ENCODE results near the gene NARF.
"Not testable (repeated sequence)": the region's sequence is repeated elsewhere in the genome, so short reads cannot be mapped to it uniquely, and the experiment has no call there.

Gene NARF

DNA sequence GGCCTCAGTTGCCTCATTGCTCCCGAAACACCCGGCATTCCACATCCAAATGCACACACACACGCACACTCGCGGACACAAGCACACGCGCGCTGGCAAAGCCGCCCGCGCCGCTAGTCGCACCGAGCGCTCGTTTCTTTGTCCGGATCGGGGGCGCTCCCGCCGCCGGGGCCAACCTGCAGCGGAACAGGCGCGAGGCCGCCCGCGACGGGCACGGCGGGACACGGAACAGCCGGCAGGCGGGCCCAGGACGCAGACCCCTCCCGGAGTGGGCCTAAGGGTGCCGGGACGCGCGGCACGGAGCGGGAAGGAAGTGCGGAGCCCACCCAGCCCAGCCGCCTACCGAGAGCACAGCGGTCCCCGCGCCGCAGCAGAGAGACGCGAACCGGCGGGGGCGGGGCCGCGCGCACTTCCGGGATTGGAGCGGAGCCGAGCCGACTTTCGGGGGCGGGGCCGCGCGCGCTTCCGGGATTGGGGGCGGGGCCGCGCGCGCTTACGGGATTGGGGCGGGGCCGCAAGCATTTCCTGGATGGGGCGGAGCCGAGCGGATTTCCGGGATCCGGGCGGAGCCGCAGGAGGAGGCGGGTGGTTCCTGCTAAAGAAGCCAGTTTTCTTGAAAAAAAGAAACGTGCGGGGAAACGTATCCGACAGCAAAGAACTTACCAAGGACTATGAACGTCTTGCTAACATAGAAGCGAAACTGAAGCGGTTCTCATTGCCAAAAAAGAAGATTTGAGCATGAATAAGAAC lies 8.0 kb upstream of the NARF start, which contains the start of gene CYBC1:
CYBC1 (minus strand) TSS at position 396 of the 750 bp plus-strand sequence. CDS start 1,498 bp downstream, outside the sequence.
- Histone ChIP-seq H3K27ac (ENCODE audit: low read length) (no peak within 1 kb of the TSS), H3K9ac (ENCODE audit: low read depth, low read length) (peak within 1 kb of the TSS; percentile 83), H3K4me1 (ENCODE audit: insufficient read depth, low read length) (peaks cover 5% of the 10 kb centered on the region; the same call in 1 of the 2 replicates), H3K36me3 (ENCODE audit: insufficient read depth, low read depth, low read length) (peaks cover 9% of the 10 kb centered on the region; the same call in 1 of the 2 replicates), H3K27me3 (ENCODE audit: insufficient read depth, low read length) (no peaks in the 10 kb centered on the region), H3K9me3 (ENCODE audit: insufficient read depth, low read depth, low read length) (no peaks in the 10 kb centered on the region), H3K4me3 (ENCODE audit: low read length) (peak within 1 kb of the TSS; percentile 82)

DNA sequence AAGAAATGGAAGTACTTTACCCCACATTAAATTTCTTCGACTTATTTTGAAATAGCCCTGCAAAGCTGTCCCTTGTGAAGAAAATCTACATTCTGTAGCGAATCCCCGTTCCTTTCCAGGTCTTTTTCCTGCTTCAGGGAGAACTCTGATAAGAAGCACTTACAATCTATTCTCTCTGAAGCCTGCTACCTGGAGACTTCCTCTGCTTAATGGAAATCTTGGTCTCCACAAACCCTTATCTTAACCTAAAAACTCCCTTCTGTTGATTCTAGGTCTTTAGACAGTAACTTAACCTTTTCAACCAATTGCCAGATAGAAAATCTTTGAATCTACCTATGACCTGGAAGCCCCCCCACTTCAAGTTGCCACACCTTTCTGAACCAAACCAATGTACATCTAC lies 6.4 kb upstream of the NARF start:
- H3K9ac ChIP-seq (ENCODE audit: low read depth, low read length) = no peak overlapping the region
- 0 out of 2 replicates have a peak, but pooled peaks cover 6% of the 10 kb centered on the region for H3K36me3 ChIP-seq (ENCODE audit: insufficient read depth, low read depth, low read length)
- no peaks in the 10 kb centered on the region for H3K9me3 ChIP-seq (ENCODE audit: insufficient read depth, low read depth, low read length)
- peaks cover 5% of the 10 kb centered on the region; the same call in 1 of the 2 replicates for H3K4me1 ChIP-seq (ENCODE audit: insufficient read depth, low read length)
- H3K27ac ChIP-seq (ENCODE audit: low read length) = no peak overlapping the region
- H3K27me3 ChIP-seq (ENCODE audit: insufficient read depth, low read length) = no peaks in the 10 kb centered on the region
- no peak overlapping the region for H3K4me3 ChIP-seq (ENCODE audit: low read length)

DNA sequence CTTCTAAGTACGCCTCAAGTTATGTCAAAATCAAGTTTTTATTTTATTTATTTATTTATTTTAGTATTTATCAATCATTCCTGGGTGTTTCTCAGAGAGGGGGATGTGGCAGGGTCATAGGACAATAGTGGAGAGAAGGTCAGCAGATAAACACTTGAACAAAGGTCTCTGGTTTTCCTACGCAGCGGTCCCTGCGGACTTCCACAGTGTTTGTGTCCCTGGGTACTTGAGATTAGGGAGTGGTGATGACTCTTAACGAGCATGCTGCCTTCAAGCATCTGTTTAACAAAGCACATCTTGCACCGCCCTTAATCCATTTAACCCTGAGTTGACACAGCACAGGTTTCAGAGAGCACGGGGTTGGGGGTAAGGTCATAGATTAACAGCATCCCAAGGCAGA lies 5.4 kb upstream of the NARF start:
- not testable (repeated sequence) for H3K4me3 ChIP-seq (ENCODE audit: low read length); H3K9ac ChIP-seq (ENCODE audit: low read depth, low read length); H3K9me3 ChIP-seq (ENCODE audit: insufficient read depth, low read depth, low read length); H3K27ac ChIP-seq (ENCODE audit: low read length); H3K27me3 ChIP-seq (ENCODE audit: insufficient read depth, low read length); H3K36me3 ChIP-seq (ENCODE audit: insufficient read depth, low read depth, low read length)
- H3K4me1 ChIP-seq (ENCODE audit: insufficient read depth, low read length) = peaks cover 10% of the 10 kb centered on the region; the same call in 1 of the 2 replicates

DNA sequence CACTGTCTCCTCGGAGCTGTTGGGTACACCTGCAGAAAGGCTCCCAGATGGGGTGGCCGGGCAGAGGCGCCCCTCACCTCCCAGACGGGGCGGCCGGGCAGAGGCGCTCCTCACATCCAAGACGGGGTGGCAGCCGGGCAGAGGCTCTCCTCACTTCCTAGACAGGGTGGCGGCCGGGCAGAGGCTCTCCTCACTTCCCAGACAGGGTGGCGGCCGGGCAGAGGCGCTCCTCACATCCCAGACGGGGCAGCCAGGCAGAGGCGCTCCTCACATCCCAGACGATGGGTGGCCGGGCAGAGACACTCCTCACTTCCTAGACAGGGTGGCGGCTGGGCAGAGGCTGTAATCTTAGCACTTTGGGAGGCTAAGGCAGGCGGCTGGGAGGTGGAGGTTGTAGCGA lies 4.8 kb upstream of the NARF start:
- H3K4me1 ChIP-seq (ENCODE audit: insufficient read depth, low read length) = peaks cover 10% of the 10 kb centered on the region; the same call in 1 of the 2 replicates
- not testable (repeated sequence) for H3K27ac ChIP-seq (ENCODE audit: low read length); H3K9me3 ChIP-seq (ENCODE audit: insufficient read depth, low read depth, low read length); H3K4me3 ChIP-seq (ENCODE audit: low read length); H3K36me3 ChIP-seq (ENCODE audit: insufficient read depth, low read depth, low read length); H3K9ac ChIP-seq (ENCODE audit: low read depth, low read length); H3K27me3 ChIP-seq (ENCODE audit: insufficient read depth, low read length)

DNA sequence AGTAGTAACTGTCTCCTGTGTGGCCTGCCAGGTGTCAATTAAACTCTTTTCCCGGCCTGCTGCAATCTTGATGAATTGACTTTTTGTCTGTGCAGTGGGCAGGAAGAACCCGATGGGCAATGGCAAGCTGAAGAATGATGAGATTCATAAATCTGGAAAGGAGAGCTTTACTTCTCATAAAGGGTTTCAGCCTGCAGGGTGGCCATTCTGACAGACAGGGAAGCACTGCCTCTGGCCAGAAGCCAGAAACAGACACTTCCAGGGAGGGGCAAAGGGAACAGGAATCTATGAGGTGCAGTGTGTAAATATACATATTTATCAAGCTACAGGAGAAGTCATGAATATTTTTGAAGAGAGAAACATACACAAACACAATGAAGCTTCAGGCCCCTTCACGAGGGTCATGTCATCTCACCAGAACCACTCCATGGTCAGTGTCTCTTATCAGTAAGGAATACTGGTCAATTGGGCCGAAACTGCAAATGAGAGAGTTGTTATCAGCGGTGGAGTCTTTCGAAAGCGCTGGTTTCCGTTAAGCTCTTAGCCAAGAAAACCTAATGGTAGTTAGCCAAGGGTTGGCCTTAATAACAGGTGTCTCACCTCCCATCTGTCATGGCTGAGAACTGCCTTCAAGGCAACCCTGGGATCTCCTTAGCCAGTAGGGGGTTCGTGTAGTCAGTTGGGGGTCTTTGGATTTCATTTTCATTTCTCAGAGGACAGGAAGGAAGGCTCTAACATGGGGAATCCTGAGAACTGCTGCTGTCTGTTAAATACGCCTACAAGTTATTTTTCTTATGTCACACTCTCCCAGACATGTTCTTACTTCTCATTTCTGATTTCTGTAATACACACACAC lies 1.2 kb upstream of the NARF start:
- Histone ChIP-seq H3K36me3 (ENCODE audit: insufficient read depth, low read depth, low read length) (peaks cover 12% of the 10 kb centered on the region), H3K4me1 (ENCODE audit: insufficient read depth, low read length) (peaks cover 5% of the 10 kb centered on the region; the same call in 1 of the 2 replicates), H3K9ac (ENCODE audit: low read depth, low read length) (peak overlapping the region; percentile 89; the same call in 1 of the 2 replicates), H3K9me3 (ENCODE audit: insufficient read depth, low read depth, low read length) (no peaks in the 10 kb centered on the region), H3K27me3 (ENCODE audit: insufficient read depth, low read length) (no peaks in the 10 kb centered on the region), H3K27ac (ENCODE audit: low read length) (no peak overlapping the region), H3K4me3 (ENCODE audit: low read length) (peak overlapping the region; percentile 88)

DNA sequence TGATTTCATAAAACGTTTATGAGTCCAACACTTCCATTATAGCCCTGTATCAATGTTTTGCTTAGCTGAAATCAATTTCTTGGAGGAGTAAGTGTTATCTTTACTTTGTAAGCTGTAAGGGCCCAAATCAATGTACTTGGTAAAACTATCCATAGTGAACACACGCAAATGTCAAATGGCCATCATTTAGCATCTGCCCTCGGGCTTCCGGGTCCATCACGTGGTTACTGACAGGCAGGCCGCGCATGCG lies 687 bp upstream of the NARF start:
- H3K4me1 ChIP-seq (ENCODE audit: insufficient read depth, low read length) = peaks cover 5% of the 10 kb centered on the region; the same call in 1 of the 2 replicates
- H3K9me3 ChIP-seq (ENCODE audit: insufficient read depth, low read depth, low read length) = no peaks in the 10 kb centered on the region
- H3K27ac ChIP-seq (ENCODE audit: low read length) = no peak overlapping the region
- H3K9ac ChIP-seq (ENCODE audit: low read depth, low read length) = peak overlapping the region; percentile 89
- H3K36me3 ChIP-seq (ENCODE audit: insufficient read depth, low read depth, low read length) = peaks cover 17% of the 10 kb centered on the region
- no peaks in the 10 kb centered on the region for H3K27me3 ChIP-seq (ENCODE audit: insufficient read depth, low read length)
- peak overlapping the region; percentile 88 for H3K4me3 ChIP-seq (ENCODE audit: low read length)

DNA sequence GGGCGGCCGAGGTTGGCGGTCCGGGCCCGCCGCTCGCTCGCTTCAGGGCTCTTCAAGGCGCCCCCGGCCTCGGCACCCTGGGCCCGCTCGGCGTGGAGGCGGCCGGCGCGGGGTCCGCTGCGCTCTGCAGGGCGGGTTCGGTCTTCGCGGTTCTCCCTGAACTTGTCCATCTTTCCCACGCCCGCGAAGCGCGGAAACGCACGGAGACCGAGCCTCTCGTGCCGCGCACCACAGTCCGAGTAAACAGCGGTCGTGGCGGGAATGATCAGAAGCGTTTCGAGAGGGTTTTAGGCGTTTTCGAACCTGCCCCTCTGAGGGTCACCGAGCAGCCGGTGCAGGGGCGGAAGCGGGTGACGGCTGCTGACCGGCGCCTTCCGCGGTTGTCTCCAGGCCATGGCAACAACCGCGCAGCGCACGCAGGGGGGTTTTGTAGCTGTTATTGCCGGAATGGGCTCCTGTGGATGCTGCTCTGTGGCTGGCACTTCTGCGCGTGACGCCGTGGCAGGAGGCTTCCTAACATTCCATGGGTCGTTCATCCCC lies 414 bp downstream of the NARF start:
- H3K9me3 ChIP-seq (ENCODE audit: insufficient read depth, low read depth, low read length) = no peaks in the 10 kb centered on the region
- H3K36me3 ChIP-seq (ENCODE audit: insufficient read depth, low read depth, low read length) = peaks cover 24% of the 10 kb centered on the region
- H3K4me3 ChIP-seq (ENCODE audit: low read length) = peak overlapping the region; percentile 88
- peaks cover 5% of the 10 kb centered on the region; the same call in 1 of the 2 replicates for H3K4me1 ChIP-seq (ENCODE audit: insufficient read depth, low read length)
- H3K9ac ChIP-seq (ENCODE audit: low read depth, low read length) = peak overlapping the region; percentile 78; the same call in 1 of the 2 replicates
- H3K27ac ChIP-seq (ENCODE audit: low read length) = no peak overlapping the region
- no peaks in the 10 kb centered on the region for H3K27me3 ChIP-seq (ENCODE audit: insufficient read depth, low read length)

DNA sequence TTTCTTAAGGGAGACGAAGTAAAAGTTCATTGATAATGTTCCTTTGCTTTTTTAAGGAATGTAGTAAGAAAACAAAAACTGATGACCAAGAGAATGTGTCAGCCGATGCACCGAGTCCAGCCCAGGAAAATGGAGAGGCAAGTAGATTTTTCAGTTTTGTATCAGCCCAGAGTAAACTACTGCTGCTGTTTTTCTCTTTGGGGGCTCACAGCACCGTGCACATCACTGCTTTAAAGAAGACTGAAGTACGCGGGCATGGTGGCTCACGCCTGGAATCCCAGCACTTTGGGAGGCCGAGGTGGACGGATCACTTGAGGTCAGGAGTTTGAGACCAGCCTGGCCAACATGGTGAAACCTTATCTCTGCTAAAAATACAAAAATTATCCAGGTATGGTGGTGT lies 1.4 kb downstream of the NARF start:
- H3K9ac ChIP-seq (ENCODE audit: low read depth, low read length); H3K9me3 ChIP-seq (ENCODE audit: insufficient read depth, low read depth, low read length); H3K27ac ChIP-seq (ENCODE audit: low read length); H3K27me3 ChIP-seq (ENCODE audit: insufficient read depth, low read length); H3K4me3 ChIP-seq (ENCODE audit: low read length); H3K4me1 ChIP-seq (ENCODE audit: insufficient read depth, low read length): not testable (repeated sequence)
- peaks cover 34% of the 10 kb centered on the region for H3K36me3 ChIP-seq (ENCODE audit: insufficient read depth, low read depth, low read length)

DNA sequence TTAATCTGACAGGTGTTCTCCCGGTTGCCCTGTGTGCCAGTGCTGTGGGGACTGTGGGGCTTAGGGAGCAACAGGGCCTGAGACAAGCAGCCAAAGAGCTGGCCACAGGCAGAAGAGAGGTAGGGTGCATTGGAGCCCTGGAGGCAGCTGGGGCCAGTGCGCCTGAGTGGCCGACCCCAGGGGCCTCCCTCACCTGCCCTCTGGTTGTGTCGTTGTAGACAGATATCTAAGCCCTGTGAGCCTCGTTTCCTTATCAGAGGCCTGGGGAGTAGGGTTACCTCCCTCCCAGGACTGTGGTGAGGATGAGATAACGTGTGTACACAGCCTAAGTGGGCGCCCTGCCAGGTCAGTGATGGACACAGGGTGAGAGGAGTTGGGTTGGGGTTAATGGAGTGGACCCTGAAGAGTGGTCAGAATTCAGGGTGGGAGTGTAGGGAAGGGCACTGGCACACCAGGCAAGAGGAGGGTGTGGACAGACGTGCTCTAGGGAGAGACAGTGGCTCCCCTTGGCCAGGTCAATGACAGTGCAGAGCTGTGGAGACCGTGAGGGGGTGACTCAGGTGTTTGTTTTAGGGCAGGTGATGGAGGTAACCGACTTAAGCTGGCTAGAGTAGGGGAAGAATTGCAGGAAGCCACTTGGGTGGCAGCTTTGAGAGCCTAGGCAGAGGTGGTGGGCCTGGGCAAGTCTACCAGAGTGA lies 3.4 kb downstream of the NARF start:
- Histone ChIP-seq H3K4me1 (ENCODE audit: insufficient read depth, low read length) (peaks cover 5% of the 10 kb centered on the region; the same call in 1 of the 2 replicates), H3K9me3 (ENCODE audit: insufficient read depth, low read depth, low read length) (no peaks in the 10 kb centered on the region), H3K9ac (ENCODE audit: low read depth, low read length) (no peak overlapping the region), H3K27me3 (ENCODE audit: insufficient read depth, low read length) (no peaks in the 10 kb centered on the region), H3K27ac (ENCODE audit: low read length) (no peak overlapping the region), H3K4me3 (ENCODE audit: low read length) (no peak overlapping the region), H3K36me3 (ENCODE audit: insufficient read depth, low read depth, low read length) (peaks cover 54% of the 10 kb centered on the region)

DNA sequence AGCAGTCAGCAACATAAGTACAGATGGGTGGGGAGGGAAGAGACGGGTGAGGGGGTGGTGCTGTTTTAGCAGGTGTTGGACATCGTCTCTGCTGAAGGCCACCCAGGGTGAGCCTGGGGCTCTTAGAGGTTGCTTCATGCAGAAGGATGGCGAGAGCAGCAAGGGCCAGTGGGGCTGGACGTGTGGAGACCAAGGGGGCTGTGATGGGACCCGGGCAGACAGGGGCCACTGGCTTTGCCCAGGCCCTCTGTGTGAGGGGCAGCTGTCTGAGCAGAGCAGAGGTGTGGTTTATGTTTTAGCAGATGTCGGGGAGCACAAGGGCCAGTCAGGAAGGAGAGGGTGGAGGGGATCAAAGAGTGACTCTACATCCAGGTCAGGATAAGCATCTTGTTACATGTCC lies 4.8 kb downstream of the NARF start:
- no peaks in the 10 kb centered on the region for H3K27me3 ChIP-seq (ENCODE audit: insufficient read depth, low read length)
- no peak overlapping the region for H3K4me3 ChIP-seq (ENCODE audit: low read length)
- H3K4me1 ChIP-seq (ENCODE audit: insufficient read depth, low read length) = no peaks in the 10 kb centered on the region
- no peak overlapping the region for H3K9ac ChIP-seq (ENCODE audit: low read depth, low read length)
- no peaks in the 10 kb centered on the region for H3K9me3 ChIP-seq (ENCODE audit: insufficient read depth, low read depth, low read length)
- no peak overlapping the region for H3K27ac ChIP-seq (ENCODE audit: low read length)
- H3K36me3 ChIP-seq (ENCODE audit: insufficient read depth, low read depth, low read length) = peaks cover 58% of the 10 kb centered on the region

DNA sequence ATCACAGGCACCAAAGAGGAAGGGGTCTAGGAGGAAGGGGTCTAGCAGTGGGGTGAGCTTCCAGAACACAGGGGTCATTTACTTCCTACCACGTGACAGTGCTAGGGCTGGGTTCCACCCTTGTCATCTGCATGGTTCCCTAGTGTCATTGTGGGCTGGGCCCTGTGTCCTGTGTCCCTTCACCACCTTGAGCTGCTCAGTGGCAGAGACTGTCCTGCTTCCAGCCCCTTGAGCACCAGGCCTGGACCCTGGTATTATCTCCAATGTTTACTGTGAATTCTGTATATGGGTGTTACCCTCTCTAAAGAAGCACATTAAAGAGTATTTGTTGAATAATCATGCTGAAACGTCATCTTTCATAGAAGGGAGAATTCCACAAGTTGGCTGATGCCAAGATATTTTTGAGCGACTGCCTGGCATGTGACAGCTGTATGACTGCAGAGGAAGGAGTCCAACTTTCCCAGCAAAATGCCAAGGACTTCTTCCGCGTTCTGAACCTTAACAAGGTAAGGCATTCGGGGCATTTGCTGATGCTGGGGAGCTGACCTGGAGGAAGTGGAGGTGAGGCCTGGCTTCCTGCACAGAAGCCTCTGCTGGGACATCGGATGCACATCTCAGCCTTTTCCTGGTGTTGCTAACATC lies 5.5 kb downstream of the NARF start:
- no peak overlapping the region for H3K4me3 ChIP-seq (ENCODE audit: low read length)
- H3K27me3 ChIP-seq (ENCODE audit: insufficient read depth, low read length) = no peaks in the 10 kb centered on the region
- H3K27ac ChIP-seq (ENCODE audit: low read length) = no peak overlapping the region
- H3K9me3 ChIP-seq (ENCODE audit: insufficient read depth, low read depth, low read length) = no peaks in the 10 kb centered on the region
- peaks cover 64% of the 10 kb centered on the region for H3K36me3 ChIP-seq (ENCODE audit: insufficient read depth, low read depth, low read length)
- H3K9ac ChIP-seq (ENCODE audit: low read depth, low read length) = no peak overlapping the region; the same call in 1 of the 2 replicates
- H3K4me1 ChIP-seq (ENCODE audit: insufficient read depth, low read length) = no peaks in the 10 kb centered on the region

All from iPS-20b (cell line).